Testis (tissue), 3 donors: Measurements from ENCODE around the gene AGAP1. TPM values are rescaled to one million over a fixed set of nuclear protein-coding genes. Genes with fewer than 3 reads are reported as not detected.
"Not testable (repeated sequence)": the region's sequence is repeated elsewhere in the genome, so short reads cannot be mapped to it uniquely, and the experiment has no call there.

Experiments used
- DNase-seq: peaks from one replicate; pipeline ENCODE4 v3.0.0-alpha.2; 2019
- H3K27ac ChIP-seq, 2 donors: fragments of 200-600 bp; sonication (generic); one replicate each; pipeline ENCODE4 v1.5.1; 2019
- H3K27me3 ChIP-seq: fragments of 200-600 bp; sonication (generic); one replicate; pipeline ENCODE4 v1.5.1; 2019
- H3K36me3 ChIP-seq: fragments of 200-600 bp; sonication (generic); one replicate; pipeline ENCODE4 v1.5.1; 2017; ENCODE audit warnings: low read depth; ENCODE audit errors: missing control alignments
- H3K4me1 ChIP-seq: fragments of 200-600 bp; sonication (generic); one replicate; pipeline ENCODE4 v1.5.1; 2019
- H3K4me3 ChIP-seq, 2 donors: fragments of 200-600 bp; sonication (generic); one replicate each; pipeline ENCODE4 v1.5.1; 2017 to 2019
- H3K9me3 ChIP-seq: fragments of 200-600 bp; sonication (generic); one replicate; pipeline ENCODE4 v1.5.1; 2017
- CTCF ChIP-seq, 3 experiments: fragments of 450-650 bp in 2 of 3; fragments of 200-600 bp in 1 of 3; sonication (generic) in 1 of 3; IDR thresholded peaks; one replicate each; pipeline ENCODE4 v1.5.1; 2016 to 2019; ENCODE audit warnings: antibody characterized with exemption in 3 of 3, mild to moderate bottlenecking in 2 of 3, moderate library complexity in 1 of 3
- POLR2A ChIP-seq: fragments of 450-650 bp; IDR thresholded peaks from one replicate; pipeline ENCODE4 v1.6.1; 2017; ENCODE audit warnings: antibody characterized with exemption, mild to moderate bottlenecking, moderate library complexity
- WGBS, 2 donors: methylation state at CpG; one replicate each; pipeline ENCODE4 v1.1.5; 2018; 5-methylcytosine and 5-hydroxymethylcytosine counted together
- intact Hi-C: fragments of 100-400 bp; cut with DNase I; formaldehyde crosslinking; loops from one replicate; pipeline ENCODE4 v1.15.1; 2023; ENCODE audit warnings: low total_unique reads
- polyA plus RNA-seq: library from polyadenylated mRNA; stranded (reverse); fragments of 350-450 nt; fragmentation: Illumina TruSeq; extraction: RNeasy Lipid Tissue Mini Kit (QIAGEN cat#74804); gene quantifications from one replicate; pipeline ENCODE4 v1.2.3, GENCODE V29; 2014; ENCODE audit warnings: low read depth, low replicate concordance; ENCODE audit not compliant: insufficient read depth
- total RNA-seq, 2 donors: library from RNA; depleted of rRNA; stranded (reverse); fragments of >200 nt; gene quantifications; one replicate each; pipeline ENCODE4 v1.2.3, GENCODE V29; 2016

The AGAP1 gene
- total and polyA plus RNA-seq, 3 donors from 2014 or later = 21.4 to 45.5 (median 40.7) TPM

GRCh38 chr2:236055471-236055870, 561.6 kb downstream of the AGAP1 start:
- no peak overlapping the region for H3K4me3 ChIP-seq
- H3K9me3 ChIP-seq = no peaks in the 10 kb centered on the region
- intact Hi-C loops = no loop called here
- no peak for DNase-seq
- no peak overlapping the region for H3K27ac ChIP-seq
- H3K27me3 ChIP-seq = no peaks in the 10 kb centered on the region
- no peaks in the 10 kb centered on the region for H3K36me3 ChIP-seq
- no peaks in the 10 kb centered on the region for H3K4me1 ChIP-seq
- TF ChIP-seq CTCF (IDR thresholded peaks at IDR 0.05) (no peak), POLR2A (no peak)
- 63 to 70% methylated on average over 13 of the region's 13 CpGs for WGBS, 2 donors

- intact Hi-C loops = no loop called here
Measured at GRCh38 chr2:236056141-236056540, 562.3 kb downstream of the AGAP1 start.

GRCh38 chr2:236057375-236057774, 563.5 kb downstream of the AGAP1 start:
- Histone ChIP-seq H3K27me3 (no peaks in the 10 kb centered on the region), H3K4me3 (no peak overlapping the region), H3K9me3 (no peaks in the 10 kb centered on the region), H3K27ac (no peak overlapping the region), H3K36me3 (no peaks in the 10 kb centered on the region), H3K4me1 (no peaks in the 10 kb centered on the region)
- TF ChIP-seq CTCF (IDR thresholded peaks at IDR 0.05) (no peak), POLR2A (no peak)
- no peak for DNase-seq
- intact Hi-C loops = no loop called here
- 83 to 90% methylated on average over 4 of the region's 4 CpGs for WGBS, 2 donors

More at GRCh38 chr2:236056141-236056540, 562.3 kb downstream of the AGAP1 start:
- no peak for DNase-seq
- H3K4me1 ChIP-seq = no peaks in the 10 kb centered on the region
- H3K36me3 ChIP-seq = no peaks in the 10 kb centered on the region
- TF ChIP-seq CTCF (IDR thresholded peaks at IDR 0.05) (no peak), POLR2A (no peak)
- no peaks in the 10 kb centered on the region for H3K9me3 ChIP-seq
- no peak overlapping the region for H3K4me3 ChIP-seq
- WGBS, 2 donors = 86 to 87% methylated on average over 9 of the region's 9 CpGs
- H3K27ac ChIP-seq = no peak overlapping the region
- no peaks in the 10 kb centered on the region for H3K27me3 ChIP-seq

GRCh38 chr2:236061497-236061896, 567.7 kb downstream of the AGAP1 start:
- TF ChIP-seq POLR2A (no peak), CTCF (IDR thresholded peaks at IDR 0.05) (no peak)

GRCh38 chr2:236061899-236062298, 568.1 kb downstream of the AGAP1 start:
- TF ChIP-seq CTCF (IDR thresholded peaks at IDR 0.05) (no peak), POLR2A (no peak)
- no peak for DNase-seq
- Histone ChIP-seq H3K27me3 (no peaks in the 10 kb centered on the region), H3K9me3 (no peaks in the 10 kb centered on the region), H3K27ac (no peak overlapping the region), H3K4me1 (no peaks in the 10 kb centered on the region), H3K36me3 (no peaks in the 10 kb centered on the region), H3K4me3 (no peak overlapping the region)
- 83 to 89% methylated on average over 11 to 12 of the region's 12 CpGs for WGBS, 2 donors
- intact Hi-C loops = no loop called here

More at GRCh38 chr2:236061497-236061896, 567.7 kb downstream of the AGAP1 start:
- no peak for DNase-seq
- Histone ChIP-seq H3K27ac (no peak overlapping the region), H3K36me3 (no peaks in the 10 kb centered on the region), H3K9me3 (no peaks in the 10 kb centered on the region), H3K27me3 (no peaks in the 10 kb centered on the region), H3K4me1 (no peaks in the 10 kb centered on the region), H3K4me3 (no peak overlapping the region)
- WGBS, 2 donors = 59 to 80% methylated on average over 9 of the region's 9 CpGs
- intact Hi-C loops = no loop called here

- intact Hi-C loops, DNase-seq, H3K27me3 ChIP-seq, H3K4me1 ChIP-seq, H3K36me3 ChIP-seq, H3K4me3 ChIP-seq, H3K27ac ChIP-seq, H3K9me3 ChIP-seq: not testable (repeated sequence)
- 92% methylated on average over 5 of the region's 5 CpGs for WGBS, 2 donors
Measured at GRCh38 chr2:236062806-236063205, 569.0 kb downstream of the AGAP1 start.
